ENCODE results near the gene SPDEF.

- TF ChIP-seq CTCF (IDR thresholded peaks at IDR 0.05; ENCODE audit: low read depth, low read length, poor library complexity, severe bottlenecking) (no peak), EZH2phosphoT487 (IDR thresholded peaks at IDR 0.05; ENCODE audit: borderline replicate concordance, low read length) (no peak)
Observed at GRCh38 chr6:34536959-34537848, 18.9 kb downstream of the SPDEF start.

All from DOHH2 (cell line).